Right lung (tissue), 5 donors: ENCODE measurements around the gene SHF. TPM values are rescaled to one million over a fixed set of nuclear protein-coding genes. Genes with fewer than 3 reads are reported as not detected.

ENCODE experiments used
- DNase-seq, 2 donors: peaks; one replicate each; pipeline ENCODE4 v3.0.0-alpha.2; 2013
- polyA plus RNA-seq, 5 donors: library from polyadenylated mRNA; unstranded; fragments of 120-200 nt; gene quantifications; one replicate each; pipeline versions ENCODE4 v1.2.1 to v1.2.3, GENCODE V29; 2013; ENCODE audit warnings: inconsistent platforms in 1 of 5, low replicate concordance in 1 of 5; ENCODE audit not compliant: insufficient read length in 5 of 5, insufficient read depth in 1 of 5

The SHF gene
- polyA plus RNA-seq, 5 donors, result 29.6 to 40.9 (median 35.3) TPM

- peak; percentile 95 to 97 for DNase-seq
Observed at GRCh38 chr15:45200001-45200798, 12.4 kb upstream of the SHF start.

GRCh38 chr15:45199136-45199810 is 11.5 kb upstream of the SHF start:
- DNase-seq, result no peak

GRCh38 chr15:45198337-45199135 is 10.8 kb upstream of the SHF start:
- peak; percentile 97 to 99 for DNase-seq

- DNase-seq, result no peak
Observed at GRCh38 chr15:45197512-45197911, 9.7 kb upstream of the SHF start.

- no peak for DNase-seq
Observed at GRCh38 chr15:45187578-45187893, 230 bp downstream of the SHF start.

- no peak for DNase-seq
Observed at GRCh38 chr15:45186771-45187577, 792 bp downstream of the SHF start.

- DNase-seq, result no peak
Observed at GRCh38 chr15:45185903-45186770, 1.6 kb downstream of the SHF start.

- DNase-seq, result no peak
Observed at GRCh38 chr15:45185069-45185779, 2.5 kb downstream of the SHF start.

- DNase-seq, result no peak
Observed at GRCh38 chr15:45184562-45185041, 3.2 kb downstream of the SHF start.

- no peak for DNase-seq
Observed at GRCh38 chr15:45183511-45183910, 4.3 kb downstream of the SHF start.

- no peak for DNase-seq
Observed at GRCh38 chr15:45182996-45183395, 4.8 kb downstream of the SHF start.

- DNase-seq, result no peak
Observed at GRCh38 chr15:45181491-45182285, 6.1 kb downstream of the SHF start.

GRCh38 chr15:45180648-45181436 is 6.9 kb downstream of the SHF start:
- no peak for DNase-seq

- no peak for DNase-seq
Observed at GRCh38 chr15:45180201-45180600, 7.6 kb downstream of the SHF start.

- DNase-seq, result no peak
Observed at GRCh38 chr15:45179221-45179985, 8.4 kb downstream of the SHF start.

GRCh38 chr15:45177285-45177684 is 10.5 kb downstream of the SHF start:
- DNase-seq, result no peak

- no peak for DNase-seq
Observed at GRCh38 chr15:45174577-45174976, 13.2 kb downstream of the SHF start.
